Fibroblast of upper back skin (primary cell): ENCODE results near the gene GTF2E1.

ENCODE experiments used
- DNase-seq: peaks from one replicate; pipeline ENCODE4 v3.0.0-alpha.2; 2013

The GTF2E1 gene

DNA sequence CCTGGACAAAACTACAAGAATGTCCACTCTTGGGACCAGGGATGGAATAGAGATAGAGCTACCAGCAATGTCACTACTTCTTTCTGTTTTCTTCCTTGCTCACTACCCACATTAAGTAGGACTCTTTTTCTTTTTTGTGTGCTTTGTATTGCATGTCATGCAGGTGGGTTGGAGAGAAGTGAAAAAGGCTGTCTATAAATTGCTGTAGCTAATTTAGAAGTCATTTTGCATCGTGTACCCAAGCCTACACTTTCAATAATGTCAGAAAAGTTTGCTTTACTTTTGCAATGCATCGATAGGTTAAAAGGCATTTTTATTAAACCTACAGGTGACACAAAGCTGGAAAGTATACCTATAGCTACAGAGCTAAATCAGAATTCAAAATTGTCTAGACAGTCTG lies 58.9 kb downstream of the GTF2E1 start:
- DNase-seq, result no peak

DNA sequence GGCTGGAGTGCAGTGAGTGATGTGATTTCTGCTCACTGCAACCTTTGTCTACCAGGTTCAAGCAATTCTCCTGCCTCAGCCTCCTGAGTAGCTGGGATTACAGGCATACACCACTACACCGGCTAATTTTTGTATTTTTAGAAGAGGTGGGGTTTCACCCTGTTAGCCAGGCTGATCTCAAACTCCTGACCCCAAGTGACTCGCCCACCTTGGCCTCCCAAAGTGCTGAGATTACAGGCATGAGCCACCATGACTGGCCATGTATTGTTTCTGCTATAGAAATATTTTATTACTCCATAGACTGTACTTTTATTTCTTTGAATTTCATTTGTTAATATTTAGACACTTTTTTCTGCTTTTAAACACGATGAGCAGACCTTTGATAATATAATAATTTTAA lies 60.4 kb downstream of the GTF2E1 start:
- no peak for DNase-seq

DNA sequence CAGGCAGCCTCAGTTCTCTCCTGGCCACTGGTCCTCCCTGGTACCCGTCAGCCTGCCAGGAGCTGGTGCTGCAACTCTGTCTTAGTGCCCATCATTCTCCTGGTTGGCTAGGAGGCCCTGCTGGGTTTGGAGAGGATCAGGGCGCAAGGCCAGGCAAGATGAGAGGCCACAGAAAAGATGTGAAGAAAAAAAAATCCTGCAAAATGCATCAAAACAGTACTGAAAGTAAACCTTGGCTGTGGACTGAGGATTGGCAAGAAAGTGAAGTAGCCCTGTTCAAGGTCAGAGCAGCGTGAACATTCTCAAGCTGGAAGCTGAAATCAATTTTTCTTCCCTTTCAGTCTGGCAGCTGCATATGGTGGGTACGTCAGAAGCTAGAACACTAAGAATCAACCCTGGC lies 74.2 kb downstream of the GTF2E1 start:
- DNase-seq, result no peak

DNA sequence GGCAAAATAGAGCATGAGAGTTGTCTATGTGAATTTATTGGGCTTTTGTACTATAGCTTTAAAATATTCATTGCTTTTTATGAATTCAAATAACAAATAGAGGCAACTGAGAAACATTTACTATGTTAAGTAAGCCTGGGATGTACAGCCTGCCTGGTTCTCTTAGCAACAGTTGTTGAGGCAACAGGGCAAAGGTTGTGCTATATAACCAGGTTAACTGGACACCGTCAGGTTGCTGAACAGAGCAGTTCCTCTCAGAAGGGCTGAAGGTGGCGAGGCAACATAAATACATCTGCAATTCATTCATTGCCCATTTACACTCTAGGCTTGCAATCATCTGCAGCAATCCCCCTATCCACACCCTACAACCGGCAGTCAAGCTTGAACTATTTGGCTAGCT lies 78.2 kb downstream of the GTF2E1 start:
- DNase-seq, result no peak

DNA sequence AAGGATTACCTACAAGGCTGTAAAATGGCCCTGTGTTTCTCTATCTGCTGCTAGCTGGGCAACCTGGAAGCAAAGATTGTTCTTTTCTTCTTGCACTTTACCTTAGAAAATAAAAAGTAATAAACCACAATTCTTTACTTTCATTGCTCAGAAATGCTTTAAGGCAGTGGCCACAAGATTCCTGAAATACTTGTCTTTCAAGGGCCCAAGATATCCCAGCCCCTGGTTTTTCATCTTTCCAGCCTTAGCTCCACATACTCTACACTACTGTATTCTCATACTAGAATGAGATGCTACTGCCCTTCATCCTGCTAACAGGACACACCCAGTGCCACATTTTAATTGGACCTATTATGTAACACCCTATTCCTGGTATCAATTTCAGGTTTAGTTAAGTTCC lies 78.9 kb downstream of the GTF2E1 start:
- DNase-seq, result peak; percentile 27

DNA sequence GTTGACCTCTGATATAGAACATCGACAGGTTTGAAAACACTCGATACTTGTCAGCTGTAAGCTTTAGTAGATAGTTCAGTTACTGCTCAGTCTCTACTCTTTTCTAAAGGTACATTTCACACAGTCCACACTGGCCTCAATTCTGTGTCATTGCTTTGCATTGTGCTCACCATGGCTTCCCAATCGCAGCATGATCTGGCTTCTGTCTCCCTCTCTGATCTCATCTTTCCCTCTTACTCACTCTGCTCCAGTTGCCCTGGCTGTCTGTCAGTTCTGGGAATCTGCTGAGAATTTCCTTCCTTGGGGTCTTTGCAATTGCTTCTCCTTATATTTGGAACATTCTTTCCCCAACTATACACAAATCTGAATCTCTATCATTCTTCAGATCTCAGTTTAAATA lies 80.6 kb downstream of the GTF2E1 start:
- peak; percentile 14 for DNase-seq

DNA sequence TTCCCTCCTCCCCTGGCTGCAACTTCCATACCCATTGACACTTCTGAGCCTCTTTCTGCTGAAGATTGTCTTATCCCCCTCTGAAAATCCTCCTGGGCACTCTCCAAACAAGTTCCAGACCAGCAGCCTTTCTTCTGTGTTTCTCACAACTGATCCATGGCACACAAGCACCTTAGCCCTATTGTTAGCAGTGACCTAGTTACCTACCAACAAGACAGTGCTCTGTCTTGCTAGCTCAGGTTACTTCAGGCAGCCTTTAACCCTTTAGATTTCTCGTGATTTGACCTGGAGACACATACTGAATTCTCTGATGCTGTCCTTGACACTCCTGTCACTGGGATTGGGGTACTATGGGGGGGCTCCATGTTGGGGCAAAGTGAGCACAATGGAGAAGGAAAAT lies 82.1 kb downstream of the GTF2E1 start:
- no peak for DNase-seq

DNA sequence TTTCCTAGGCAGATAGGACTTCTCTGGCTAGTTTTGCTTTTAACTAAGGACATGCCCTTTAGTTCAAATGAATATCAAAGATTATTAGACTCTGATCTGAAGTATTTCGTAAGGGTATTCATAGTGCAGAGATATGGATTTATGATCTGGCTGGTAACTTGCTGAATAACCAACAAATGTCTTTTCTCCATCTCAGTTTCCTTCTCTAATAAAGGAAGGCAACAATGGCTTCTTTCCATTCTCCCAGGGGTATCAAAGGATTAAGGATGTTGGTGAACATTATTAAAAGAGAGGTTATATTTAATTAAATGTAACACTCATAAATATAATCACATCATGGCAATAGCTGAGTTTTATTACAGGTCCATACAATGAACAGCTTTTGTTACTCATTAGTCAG lies 86.3 kb downstream of the GTF2E1 start:
- no peak for DNase-seq

DNA sequence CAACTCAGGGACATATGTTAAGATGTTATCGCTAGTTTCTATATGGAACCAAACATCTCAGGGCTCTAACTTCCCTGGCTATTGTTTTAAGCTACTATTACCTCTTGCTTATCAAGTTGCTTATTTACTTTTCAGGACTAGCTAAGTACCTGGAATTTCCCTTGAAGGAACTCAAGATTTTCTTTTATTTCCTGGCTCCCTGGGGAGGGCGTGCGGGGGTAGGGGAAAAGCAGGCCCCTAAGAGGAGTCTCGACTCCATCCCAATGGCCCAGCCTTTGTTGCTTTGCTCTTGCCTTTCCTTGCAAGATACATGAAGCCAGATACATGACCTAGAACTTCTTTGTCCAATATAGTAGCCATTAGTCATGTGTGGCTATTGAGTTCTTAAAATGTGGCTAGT lies 88.5 kb downstream of the GTF2E1 start:
- DNase-seq, result no peak
